Endothelial cell of umbilical vein (primary cell): ENCODE data around the gene SGCD. TPM values are rescaled to one million over a fixed set of nuclear protein-coding genes. Genes with fewer than 3 reads are reported as not detected.

Experiments used
- BruUV-seq: library from RNA; stranded (reverse); fragments of 400-500 nt; replicated peaks from 2 replicates; lab custom pipeline; 2021; lab: Mats Ljungman, UMichigan
- CTCF ChIA-PET: fragments of 300-600, 350-600 bp; sonication (Branson Sonifier 250); formaldehyde crosslinking; loops from one replicate; lab custom pipeline; 2021; ENCODE audit warnings: antibody characterized with exemption, inconsistent platforms; lab: Charles Lee
- POLR2A ChIA-PET: fragments of 300-600, 350-600 bp; sonication (Branson Sonifier 250); formaldehyde crosslinking; loops from one replicate; lab custom pipeline; 2021; ENCODE audit warnings: antibody characterized with exemption, inconsistent platforms; lab: Charles Lee
- DNase-seq: peaks from one replicate; pipeline ENCODE4 v3.0.0-alpha.2; 2011; ENCODE audit warnings: low read depth, low spot score
- FAIRE-seq: peaks from 2 replicates; lab custom pipeline; 2011; peaks lifted over from hg19 to GRCh38; lab: Jason Lieb, UNC
- H2AFZ ChIP-seq: 2 replicates; pipeline ENCODE4 v1.6.0; 2012; ENCODE audit warnings: low read depth, low read length, control low read depth, inconsistent platforms
- H3K27ac ChIP-seq: 2 replicates; pipeline ENCODE4 v1.5.1; 2011; ENCODE audit warnings: low read depth, mild to moderate bottlenecking, control low read depth, low read length, moderate library complexity; ENCODE audit not compliant: insufficient read depth
- H3K27me3 ChIP-seq, 2 experiments: 2 replicates each; pipeline versions ENCODE4 v1.6.0 to v1.6.1; 2011; ENCODE audit warnings: low read length in 2 of 2, mixed read lengths in 1 of 2; ENCODE audit not compliant: control insufficient read depth in 2 of 2, insufficient read depth in 2 of 2
- H3K36me3 ChIP-seq, 2 experiments: 2 replicates in 1 of 2; 3 replicates in 1 of 2; pipeline ENCODE4 v1.5.1; 2011; ENCODE audit warnings: low read length in 2 of 2, mild to moderate bottlenecking in 1 of 2, moderate library complexity in 1 of 2; ENCODE audit not compliant: control insufficient read depth in 2 of 2, insufficient read depth in 2 of 2; ENCODE audit errors: extremely low read depth in 1 of 2
- H3K4me1 ChIP-seq: 3 replicates; pipeline ENCODE4 v1.5.1; 2011; ENCODE audit warnings: mild to moderate bottlenecking, low read length; ENCODE audit not compliant: control insufficient read depth, insufficient read depth; ENCODE audit errors: extremely low read depth
- H3K4me2 ChIP-seq: 2 replicates; pipeline ENCODE4 v1.6.1; 2011; ENCODE audit warnings: low read length, control low read depth, mixed read lengths; ENCODE audit not compliant: insufficient read depth
- H3K4me3 ChIP-seq, 3 experiments: fragments of 200-600 bp in 1 of 3; sonication (generic), shearing (Covaris generic) in 1 of 3; replicated peaks in 1 of 3; 2 replicates each; pipeline ENCODE4 v1.5.1; 2011 to 2016; ENCODE audit warnings: control low read depth in 3 of 3, low read length in 3 of 3, mild to moderate bottlenecking in 2 of 3, inconsistent platforms in 1 of 3, low read depth in 1 of 3, moderate library complexity in 1 of 3; ENCODE audit not compliant: insufficient read depth in 1 of 3
- H3K79me2 ChIP-seq: 2 replicates; pipeline ENCODE4 v1.6.0; 2012; ENCODE audit warnings: low read length, inconsistent platforms; ENCODE audit not compliant: control insufficient read depth, insufficient read depth
- H3K9ac ChIP-seq: replicated peaks from 2 replicates; pipeline ENCODE3; 2011; ENCODE audit warnings: low read length, control low read depth; ENCODE audit not compliant: insufficient read depth; ENCODE audit errors: extremely low read depth
- H3K9me1 ChIP-seq: replicated peaks from 3 replicates; pipeline ENCODE4 v1.6.0; 2011; ENCODE audit warnings: mild to moderate bottlenecking, low read length; ENCODE audit not compliant: control insufficient read depth, insufficient read depth; ENCODE audit errors: extremely low read depth
- H3K9me3 ChIP-seq: replicated peaks from 2 replicates; pipeline ENCODE4 v1.5.1; 2012; ENCODE audit warnings: low read length, inconsistent platforms; ENCODE audit not compliant: control insufficient read depth, insufficient read depth
- H4K20me1 ChIP-seq: replicated peaks from 2 replicates; pipeline ENCODE3; 2011; ENCODE audit warnings: mild to moderate bottlenecking, low read length; ENCODE audit not compliant: control insufficient read depth, insufficient read depth; ENCODE audit errors: extremely low read depth
- CTCF ChIP-seq, 2 donors: IDR thresholded peaks; 1 replicate in 1 of 2; 2 replicates in 1 of 2; pipeline ENCODE4 v1.5.1; 2011; ENCODE audit warnings: low read length in 2 of 2, mild to moderate bottlenecking in 2 of 2, moderate library complexity in 2 of 2, control low read depth in 1 of 2, inconsistent platforms in 1 of 2, low read depth in 1 of 2; ENCODE audit not compliant: insufficient read depth in 1 of 2; ENCODE audit errors: extremely low read depth in 1 of 2
- EZH2 ChIP-seq: IDR thresholded peaks from 2 replicates; pipeline ENCODE4 v1.6.1; 2012; ENCODE audit warnings: borderline replicate concordance, low read depth, mild to moderate bottlenecking, moderate library complexity, low read length, inconsistent platforms; ENCODE audit not compliant: severe bottlenecking
- FOS ChIP-seq: IDR thresholded peaks from 2 replicates; pipeline ENCODE4 v1.6.1; 2011; ENCODE audit warnings: mild to moderate bottlenecking, low read length, moderate library complexity, borderline replicate concordance; ENCODE audit not compliant: insufficient read depth
- GATA2 ChIP-seq: IDR thresholded peaks from 2 replicates; pipeline ENCODE4 v1.7.0; 2011; ENCODE audit warnings: low read depth, mild to moderate bottlenecking, moderate library complexity, mixed read lengths, low read length; ENCODE audit not compliant: insufficient read length, insufficient read depth
- JUN ChIP-seq: IDR thresholded peaks from 2 replicates; pipeline ENCODE4 v1.6.1; 2011; ENCODE audit warnings: borderline replicate concordance, low read depth; ENCODE audit not compliant: insufficient read length, insufficient read depth
- MAX ChIP-seq: IDR thresholded peaks from 2 replicates; pipeline ENCODE4 v1.6.1; 2011; ENCODE audit not compliant: insufficient read depth, insufficient read length
- MYC ChIP-seq: IDR thresholded peaks from one replicate; pipeline ENCODE4 v1.6.1; 2011; ENCODE audit warnings: mild to moderate bottlenecking, low read depth, low read length
- POLR2A ChIP-seq: IDR thresholded peaks from 2 replicates; pipeline ENCODE4 v1.6.1; 2012; ENCODE audit warnings: low read depth, mild to moderate bottlenecking, control low read depth, low read length
- POLR2AphosphoS5 ChIP-seq: IDR thresholded peaks from 2 replicates; pipeline ENCODE4 v1.6.1; 2012; ENCODE audit warnings: low read depth, mild to moderate bottlenecking, control low read depth, low read length, moderate library complexity; ENCODE audit not compliant: insufficient read depth
- dilution Hi-C: fragments of 300-500 bp; cut with MboI; formaldehyde crosslinking; loops from one replicate; pipeline ENCODE4 v1.15.0; 2019; ENCODE audit warnings: low sequenced_read_pairs; ENCODE audit not compliant: extremely low pct_ligation_motif_present
- intact Hi-C: fragments of 100-400 bp; cut with micrococcal nuclease; formaldehyde crosslinking; loops from one replicate; pipeline ENCODE4 v1.10.0; 2022
- polyA plus RNA-seq, 4 experiments: library from polyadenylated mRNA; depleted of rRNA in 3 of 4; stranded (reverse) in 3 of 4; unstranded in 1 of 4; fragments of >200 nt; gene quantifications; 2 replicates each; pipeline versions ENCODE4 v1.2.1 to v1.2.3, GENCODE V29; 2011 to 2012; ENCODE audit warnings: missing spikeins in 1 of 4
- total RNA-seq: library from RNA; stranded (reverse); gene quantifications from 2 replicates; pipeline ENCODE4 v1.2.3, GENCODE V29; 2021

Gene SGCD
- total and polyA plus RNA-seq, 2 donors (not counting 3 experiments of a cell fraction or from before 2014, with no cell fraction given): not detected

- FAIRE-seq (no peak), DNase-seq (no peak)
- dilution Hi-C loops: no loop called here
- no peak overlapping the region for H3K9ac ChIP-seq
- no peaks in the 10 kb centered on the region for H3K79me2 ChIP-seq
- TF ChIP-seq MYC: no peak
- no peak for TF ChIP-seq POLR2A
- TF ChIP-seq GATA2: no peak
- TF ChIP-seq POLR2AphosphoS5: no peak
- TF ChIP-seq FOS: no peak
- TF ChIP-seq MAX: no peak
- TF ChIP-seq CTCF (IDR thresholded peaks at IDR 0.05; ENCODE audit: extremely low read depth in 1 of 2, insufficient read depth in 1 of 2, low read depth in 1 of 2, low read length in 2 of 2): no peak
- TF ChIP-seq EZH2: no peak
- no peak for TF ChIP-seq JUN
- H3K27me3 ChIP-seq: no peaks in the 10 kb centered on the region
- CTCF ChIA-PET: no interaction called here
- BruUV-seq: no TSS peak
- POLR2A ChIA-PET: no interaction called here
- no peaks in the 10 kb centered on the region for H4K20me1 ChIP-seq
- H3K4me1 ChIP-seq: no peaks in the 10 kb centered on the region
- H2AFZ ChIP-seq: no peak overlapping the region
- peaks cover 2% of the 10 kb centered on the region for H3K9me3 ChIP-seq
- no peaks in the 10 kb centered on the region for H3K36me3 ChIP-seq
- no peak overlapping the region for H3K27ac ChIP-seq
- H3K9me1 ChIP-seq: no peaks in the 10 kb centered on the region
- intact Hi-C loops: no loop called here
- H3K4me3 ChIP-seq: no peak overlapping the region
- no peak overlapping the region for H3K4me2 ChIP-seq
Observed at GRCh38 chr5:156683509-156683908, 356.5 kb downstream of the SGCD start.
